MM.1S (cell line): Measurements from ENCODE around the gene PDE3B.

ENCODE experiments used
- DNase-seq: peaks from one replicate; pipeline ENCODE4 v3.0.0-alpha.2; 2015
- H2AFZ ChIP-seq: fragments of 300-600 bp; sonication (generic); 2 replicates; pipeline ENCODE4 v1.6.0; 2016; ENCODE audit warnings: antibody characterized with exemption, low read length
- H3F3A ChIP-seq: fragments of 300-600 bp; sonication (generic); 2 replicates; pipeline ENCODE4 v1.6.1; 2016; ENCODE audit warnings: mild to moderate bottlenecking, antibody characterized with exemption, low read length, moderate library complexity, mixed read lengths; ENCODE audit not compliant: insufficient read depth
- H3K27ac ChIP-seq: fragments of 300-600 bp; sonication (generic); 2 replicates; pipeline ENCODE4 v1.5.1; 2016; ENCODE audit warnings: mild to moderate bottlenecking, low read length
- H3K27me3 ChIP-seq: fragments of 300-600 bp; sonication (generic); replicated peaks from 2 replicates; pipeline ENCODE4 v1.6.0; 2016; ENCODE audit warnings: low read length; ENCODE audit not compliant: insufficient read depth
- H3K36me3 ChIP-seq: fragments of 300-600 bp; sonication (generic); replicated peaks from 2 replicates; pipeline ENCODE4 v1.6.1; 2016; ENCODE audit warnings: mild to moderate bottlenecking, low read length, mixed read lengths; ENCODE audit not compliant: insufficient read depth
- H3K4me1 ChIP-seq: fragments of 300-600 bp; sonication (generic); 2 replicates; pipeline ENCODE4 v1.6.1; 2016; ENCODE audit warnings: low read length, mixed read lengths
- H3K4me2 ChIP-seq: fragments of 300-600 bp; sonication (generic); 2 replicates; pipeline ENCODE4 v1.6.0; 2016; ENCODE audit warnings: low read depth, low read length
- H3K4me3 ChIP-seq: fragments of 300-600 bp; sonication (generic); 2 replicates; pipeline ENCODE4 v1.5.1; 2016; ENCODE audit warnings: low read length, mixed read lengths
- H3K79me2 ChIP-seq: fragments of 300-600 bp; sonication (generic); 2 replicates; pipeline ENCODE4 v1.6.1; 2016; ENCODE audit warnings: mixed run types, low read length, mixed read lengths
- H3K9ac ChIP-seq: fragments of 300-600 bp; sonication (generic); 2 replicates; pipeline ENCODE4 v1.6.1; 2016; ENCODE audit warnings: low read length, mixed read lengths
- H3K9me2 ChIP-seq: fragments of 300-600 bp; sonication (generic); replicated peaks from 2 replicates; pipeline ENCODE4 v1.6.1; 2016; ENCODE audit warnings: mild to moderate bottlenecking, low read length, mixed read lengths; ENCODE audit not compliant: insufficient read depth
- H3K9me3 ChIP-seq: fragments of 300-600 bp; sonication (generic); replicated peaks from 2 replicates; pipeline ENCODE4 v1.6.1; 2016; ENCODE audit warnings: mild to moderate bottlenecking, low read length, mixed read lengths; ENCODE audit not compliant: insufficient read depth
- H4K20me1 ChIP-seq: fragments of 300-600 bp; sonication (generic); 2 replicates; pipeline ENCODE4 v1.6.1; 2016; ENCODE audit warnings: mild to moderate bottlenecking, low read length, moderate library complexity, mixed read lengths; ENCODE audit not compliant: insufficient read depth
- EZH2 ChIP-seq: fragments of 300-600 bp; sonication (generic); optimal IDR thresholded peaks from 2 replicates; pipeline ENCODE3; 2017; ENCODE audit warnings: low read depth, mild to moderate bottlenecking, antibody characterized with exemption, low read length, mixed read lengths
- EZH2phosphoT487 ChIP-seq: fragments of 300-600 bp; sonication (generic); IDR thresholded peaks from 2 replicates; pipeline ENCODE4 v1.6.1; 2018; ENCODE audit warnings: antibody characterized with exemption, low read length
- TF ChIP-seq, protein P1 (sequence below): fragments of 300-600 bp; sonication (generic); IDR thresholded peaks from 2 replicates; pipeline ENCODE4 v1.5.1; 2016; ENCODE audit warnings: antibody characterized with exemption, low read length, mixed read lengths

PDE3B gene

DNA sequence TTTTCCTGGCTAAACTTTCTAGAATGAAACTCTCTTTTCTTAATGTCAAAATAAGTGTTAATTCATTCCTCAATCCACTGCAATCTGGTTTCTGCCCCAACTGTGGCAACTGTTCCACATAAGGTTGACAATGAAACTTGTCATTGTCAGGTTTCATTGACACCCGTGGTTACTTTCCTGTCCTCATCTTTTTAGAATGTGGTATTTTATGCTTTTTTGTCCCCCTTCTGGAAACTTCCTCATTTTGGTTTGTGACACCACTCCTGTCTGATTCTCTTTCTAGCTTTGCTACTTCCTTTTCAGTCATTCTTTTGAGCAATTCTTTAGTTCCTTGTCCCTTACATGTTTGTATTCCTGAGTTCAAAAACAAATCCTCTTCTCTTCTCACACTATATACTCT is 7.5 kb upstream of the PDE3B start:
- Histone ChIP-seq H3K79me2 (no peaks in the 10 kb centered on the region), H3K9ac (no peak overlapping the region), H2AFZ (no peak overlapping the region), H3K27ac (peak overlapping the region; percentile 5; the same call in 1 of the 2 replicates), H3K36me3 (no peaks in the 10 kb centered on the region), H3K4me1 (peaks cover 12% of the 10 kb centered on the region; the same call in 1 of the 2 replicates), H3K4me3 (no peak overlapping the region), H3K27me3 (no peaks in the 10 kb centered on the region), H4K20me1 (no peaks in the 10 kb centered on the region), H3F3A (no peaks in the 10 kb centered on the region), H3K4me2 (no peak overlapping the region), H3K9me3 (no peaks in the 10 kb centered on the region), H3K9me2 (no peaks in the 10 kb centered on the region)
- DNase-seq = no peak
- TF ChIP-seq EZH2 = no peak
- TF ChIP-seq, protein P1, sequence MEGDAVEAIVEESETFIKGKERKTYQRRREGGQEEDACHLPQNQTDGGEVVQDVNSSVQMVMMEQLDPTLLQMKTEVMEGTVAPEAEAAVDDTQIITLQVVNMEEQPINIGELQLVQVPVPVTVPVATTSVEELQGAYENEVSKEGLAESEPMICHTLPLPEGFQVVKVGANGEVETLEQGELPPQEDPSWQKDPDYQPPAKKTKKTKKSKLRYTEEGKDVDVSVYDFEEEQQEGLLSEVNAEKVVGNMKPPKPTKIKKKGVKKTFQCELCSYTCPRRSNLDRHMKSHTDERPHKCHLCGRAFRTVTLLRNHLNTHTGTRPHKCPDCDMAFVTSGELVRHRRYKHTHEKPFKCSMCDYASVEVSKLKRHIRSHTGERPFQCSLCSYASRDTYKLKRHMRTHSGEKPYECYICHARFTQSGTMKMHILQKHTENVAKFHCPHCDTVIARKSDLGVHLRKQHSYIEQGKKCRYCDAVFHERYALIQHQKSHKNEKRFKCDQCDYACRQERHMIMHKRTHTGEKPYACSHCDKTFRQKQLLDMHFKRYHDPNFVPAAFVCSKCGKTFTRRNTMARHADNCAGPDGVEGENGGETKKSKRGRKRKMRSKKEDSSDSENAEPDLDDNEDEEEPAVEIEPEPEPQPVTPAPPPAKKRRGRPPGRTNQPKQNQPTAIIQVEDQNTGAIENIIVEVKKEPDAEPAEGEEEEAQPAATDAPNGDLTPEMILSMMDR = no peak

DNA sequence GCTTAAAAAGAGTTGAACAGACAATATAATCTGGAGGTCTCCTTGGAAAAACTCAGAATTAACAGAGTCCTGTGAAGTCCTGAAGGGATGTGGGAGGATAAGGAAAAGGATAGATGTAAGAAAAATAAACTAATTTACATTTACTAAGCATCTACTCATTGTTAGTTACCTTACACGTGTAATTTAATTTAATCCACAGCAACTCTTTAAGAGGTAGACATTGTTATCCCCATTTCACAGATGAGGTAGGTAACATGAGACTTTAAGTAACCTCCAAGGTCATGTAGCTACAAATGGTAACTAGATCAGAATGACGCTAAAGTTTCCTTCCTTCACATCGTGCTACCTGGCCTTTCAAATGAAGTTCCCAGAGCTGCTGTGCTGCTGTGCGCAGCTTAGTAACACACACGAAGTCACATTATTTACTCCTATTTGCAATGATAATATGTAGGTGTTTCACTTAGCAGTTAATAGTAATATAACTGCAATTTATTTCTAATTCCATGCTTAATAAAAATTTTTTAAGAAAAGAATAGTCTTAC is 5.7 kb upstream of the PDE3B start:
- Histone ChIP-seq H3K79me2 (no peaks in the 10 kb centered on the region), H3K27ac (no peak overlapping the region)
- no peak for TF ChIP-seq EZH2phosphoT487
- TF ChIP-seq, protein P1 = no peak
- TF ChIP-seq EZH2 = no peak

DNA sequence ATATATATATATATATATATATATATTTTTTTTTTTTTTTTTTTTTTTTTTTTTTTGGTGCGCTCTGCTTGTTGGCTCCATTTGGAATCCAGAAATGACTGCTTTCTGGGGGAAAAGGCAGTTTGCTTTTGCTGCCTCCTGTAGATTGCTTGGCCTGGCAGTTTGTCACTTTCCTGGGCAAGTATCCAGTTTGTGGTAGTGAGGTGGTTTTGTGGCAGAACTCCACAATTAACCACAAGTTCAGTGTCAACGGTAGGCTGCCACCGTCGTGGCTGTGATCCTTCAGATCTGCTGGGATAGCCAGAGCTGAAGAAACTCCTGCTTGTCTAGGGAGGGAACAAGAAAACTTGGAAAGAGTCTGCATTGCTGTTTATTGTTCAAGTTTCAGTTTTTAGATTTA is 5.0 kb upstream of the PDE3B start:
- no peaks in the 10 kb centered on the region for H3K9me3 ChIP-seq
- H4K20me1 ChIP-seq = no peaks in the 10 kb centered on the region
- no peak overlapping the region for H2AFZ ChIP-seq
- no peak overlapping the region for H3K4me2 ChIP-seq
- H3F3A ChIP-seq = no peaks in the 10 kb centered on the region
- H3K79me2 ChIP-seq = no peaks in the 10 kb centered on the region
- no peak overlapping the region for H3K27ac ChIP-seq
- no peak overlapping the region for H3K9ac ChIP-seq
- peaks cover 19% of the 10 kb centered on the region; the same call in 1 of the 2 replicates for H3K4me1 ChIP-seq
- no peaks in the 10 kb centered on the region for H3K27me3 ChIP-seq
- H3K4me3 ChIP-seq = no peak overlapping the region
- H3K9me2 ChIP-seq = no peaks in the 10 kb centered on the region
- no peaks in the 10 kb centered on the region for H3K36me3 ChIP-seq
- DNase-seq = no peak
- TF ChIP-seq EZH2phosphoT487 (no peak), EZH2 (no peak)
- TF ChIP-seq, protein P1 = no peak

More for the DNA sequence above, 5.7 kb upstream of the PDE3B start:
- no peak overlapping the region for H3K4me2 ChIP-seq
- no peaks in the 10 kb centered on the region for H3F3A ChIP-seq
- no peak overlapping the region for H2AFZ ChIP-seq
- DNase-seq = no peak
- H3K36me3 ChIP-seq = no peaks in the 10 kb centered on the region
- H3K4me3 ChIP-seq = no peak overlapping the region
- no peaks in the 10 kb centered on the region for H3K27me3 ChIP-seq
- peaks cover 17% of the 10 kb centered on the region; the same call in 1 of the 2 replicates for H3K4me1 ChIP-seq
- H3K9me3 ChIP-seq = no peaks in the 10 kb centered on the region
- H3K9me2 ChIP-seq = no peaks in the 10 kb centered on the region
- no peaks in the 10 kb centered on the region for H4K20me1 ChIP-seq
- no peak overlapping the region for H3K9ac ChIP-seq
